HG02763 (cell line): ENCODE measurements around the gene CNOT1.
"Not testable (repeated sequence)": the region's sequence is repeated elsewhere in the genome, so short reads cannot be mapped to it uniquely, and the experiment has no call there.

Source experiments
- ATAC-seq: cut with Tn5 transposase; IDR thresholded peaks from one replicate; pipeline ENCODE4 v1.9.1; 2021; ENCODE audit warnings: mild to moderate bottlenecking, moderate library complexity; ENCODE audit not compliant: unreplicated experiment

The CNOT1 gene

GRCh38 chr16:58638148-58639036 lies 8.8 kb upstream of the CNOT1 start:
- ATAC-seq = no peak

- not testable (repeated sequence) for ATAC-seq
These were observed 7.4 kb upstream of the CNOT1 start for GRCh38 chr16:58637021-58637420.

- no peak for ATAC-seq
These were observed 6.8 kb upstream of the CNOT1 start for GRCh38 chr16:58636466-58636865.

GRCh38 chr16:58635502-58635901 lies 5.9 kb upstream of the CNOT1 start:
- no peak for ATAC-seq

- ATAC-seq = no peak
These were observed 4.7 kb upstream of the CNOT1 start for GRCh38 chr16:58634265-58634802.

GRCh38 chr16:58628845-58629732 lies 537 bp downstream of the CNOT1 start:
- no peak for ATAC-seq

- ATAC-seq = no peak
These were observed 5.4 kb downstream of the CNOT1 start for GRCh38 chr16:58624209-58624608.

- no peak for ATAC-seq
These were observed 9.2 kb downstream of the CNOT1 start for GRCh38 chr16:58620396-58620795.

GRCh38 chr16:58615280-58615679 lies 14.3 kb downstream of the CNOT1 start:
- ATAC-seq = no peak

GRCh38 chr16:58614860-58615259 lies 14.8 kb downstream of the CNOT1 start:
- no peak for ATAC-seq

- ATAC-seq = no peak
These were observed 15.4 kb downstream of the CNOT1 start for GRCh38 chr16:58614212-58614611.

- not testable (repeated sequence) for ATAC-seq
These were observed 16.7 kb downstream of the CNOT1 start for GRCh38 chr16:58612965-58613364.

GRCh38 chr16:58608601-58609136 lies 21.0 kb downstream of the CNOT1 start:
- no peak for ATAC-seq

GRCh38 chr16:58605562-58605961 lies 24.1 kb downstream of the CNOT1 start:
- ATAC-seq = no peak

GRCh38 chr16:58591083-58591482 lies 38.5 kb downstream of the CNOT1 start:
- ATAC-seq = no peak

- no peak for ATAC-seq
These were observed 40.2 kb downstream of the CNOT1 start for GRCh38 chr16:58589326-58589905.

GRCh38 chr16:58588406-58588805 lies 41.2 kb downstream of the CNOT1 start:
- no peak for ATAC-seq

- ATAC-seq = no peak
These were observed 43.1 kb downstream of the CNOT1 start for GRCh38 chr16:58586340-58587030.

GRCh38 chr16:58584831-58585505 lies 44.7 kb downstream of the CNOT1 start:
- ATAC-seq = no peak
